ENCODE measurements around the gene POU6F1.
"Not testable (repeated sequence)": the region's sequence is repeated elsewhere in the genome, so short reads cannot be mapped to it uniquely, and the experiment has no call there.

Gene POU6F1

GRCh38 chr12:51217968-51218606 lies at the start of gene POU6F1:
Gene POU6F1, minus strand, starts transcription at chr12:51218062. Its CDS starts 11,226 bp downstream, at chr12:51206836.
- DNase-seq: peak; percentile 88

GRCh38 chr12:51265024-51265423 lies 47.2 kb upstream of the POU6F1 start:
- no peak for DNase-seq

- no peak for DNase-seq
Observed at GRCh38 chr12:51264297-51264696, 46.4 kb upstream of the POU6F1 start.

GRCh38 chr12:51263341-51263740 lies 45.5 kb upstream of the POU6F1 start:
- DNase-seq: no peak

GRCh38 chr12:51262758-51263177 lies 44.9 kb upstream of the POU6F1 start:
- DNase-seq: no peak

- not testable (repeated sequence) for DNase-seq
Observed at GRCh38 chr12:51259600-51259999, 41.7 kb upstream of the POU6F1 start.

GRCh38 chr12:51254536-51254935 lies 36.7 kb upstream of the POU6F1 start:
- no peak for DNase-seq

GRCh38 chr12:51253276-51253675 lies 35.4 kb upstream of the POU6F1 start:
- DNase-seq: no peak

- no peak for DNase-seq
Observed at GRCh38 chr12:51247523-51248206, 29.8 kb upstream of the POU6F1 start.

GRCh38 chr12:51246254-51246853 lies 28.5 kb upstream of the POU6F1 start:
- peak; percentile 46 for DNase-seq

GRCh38 chr12:51245476-51246253 lies 27.8 kb upstream of the POU6F1 start:
- DNase-seq: no peak

GRCh38 chr12:51244269-51244668 lies 26.4 kb upstream of the POU6F1 start:
- no peak for DNase-seq

- no peak for DNase-seq
Observed at GRCh38 chr12:51242876-51243275, 25.0 kb upstream of the POU6F1 start.

- DNase-seq: no peak
Observed at GRCh38 chr12:51242120-51242519, 24.3 kb upstream of the POU6F1 start.

GRCh38 chr12:51240971-51241370 lies 23.1 kb upstream of the POU6F1 start:
- DNase-seq: no peak

GRCh38 chr12:51238510-51239334 lies 20.9 kb upstream of the POU6F1 start, which contains the start of gene DAZAP2:
Gene DAZAP2, plus strand, starts transcription at chr12:51238826. Its CDS starts 82 bp downstream, at chr12:51238908.
- peak; percentile 96 for DNase-seq

GRCh38 chr12:51238037-51238509 lies 20.2 kb upstream of the POU6F1 start:
- DNase-seq: no peak

- DNase-seq: no peak
Observed at GRCh38 chr12:51234530-51234929, 16.7 kb upstream of the POU6F1 start.

GRCh38 chr12:51232642-51233041 lies 14.8 kb upstream of the POU6F1 start:
- DNase-seq: no peak

- DNase-seq: no peak
Observed at GRCh38 chr12:51229116-51229809, 11.4 kb upstream of the POU6F1 start.

GRCh38 chr12:51227962-51228361 lies 10.1 kb upstream of the POU6F1 start:
- DNase-seq: no peak

Measured in left hindlimb (tissue), 1 donor.